ENCODE measurements around the gene EVI5L. TPM values are rescaled to one million over a fixed set of nuclear protein-coding genes. Genes with fewer than 3 reads are reported as not detected.

Gene EVI5L
- polyA plus RNA-seq, 1 donor from 2014 or later: 50.6 TPM

- Histone ChIP-seq H3K9me2 (ENCODE audit: insufficient read depth, low read length) (no peaks in the 10 kb centered on the region), H3K79me2 (replicated peaks; ENCODE audit: insufficient read depth, low read length) (peaks cover 2% of the 10 kb centered on the region), H3K27ac (ENCODE audit: low read length) (no peak overlapping the region), H3K4me2 (ENCODE audit: low read length) (no peak overlapping the region), H4K20me1 (ENCODE audit: insufficient read depth) (no peaks in the 10 kb centered on the region), H2AFZ (ENCODE audit: low read depth, low read length) (no peak overlapping the region), H3K36me3 (ENCODE audit: insufficient read depth, low read length) (no peaks in the 10 kb centered on the region), H3K9me3 (ENCODE audit: low read length) (no peaks in the 10 kb centered on the region), H3K27me3 (ENCODE audit: insufficient read depth, low read depth, low read length) (no peaks in the 10 kb centered on the region), H3K9ac (ENCODE audit: low read length) (no peak overlapping the region), H3F3A (ENCODE audit: insufficient read depth, low read length, poor library complexity, severe bottlenecking) (no peaks in the 10 kb centered on the region), H3K4me3 (ENCODE audit: low read length) (no peak overlapping the region)
- TF ChIP-seq REST (IDR thresholded peaks at IDR 0.05; ENCODE audit: borderline replicate concordance) (no peak), TAF1 (IDR thresholded peaks at IDR 0.05; ENCODE audit: low read depth) (no peak), EP300 (conservative IDR thresholded peaks at IDR 0.05; ENCODE audit: poor library complexity, severe bottlenecking) (no peak), MXI1 (conservative IDR thresholded peaks at IDR 0.05; ENCODE audit: poor library complexity, severe bottlenecking) (no peak), SMC3 (conservative IDR thresholded peaks at IDR 0.05; ENCODE audit: poor library complexity) (no peak), RAD21 (conservative IDR thresholded peaks at IDR 0.05) (no peak), EZH2 (IDR thresholded peaks at IDR 0.05; ENCODE audit: borderline replicate concordance, insufficient read depth, low read length, poor library complexity, severe bottlenecking) (no peak), CTCF (IDR thresholded peaks at IDR 0.05; ENCODE audit: poor library complexity, severe bottlenecking) (no peak), POLR2AphosphoS5 (IDR thresholded peaks at IDR 0.05) (no peak)
These were observed 14.9 kb downstream of the EVI5L start for GRCh38 chr19:7844951-7845350.

- no peaks in the 10 kb centered on the region for H4K20me1 ChIP-seq (ENCODE audit: insufficient read depth)
- H3K4me2 ChIP-seq (ENCODE audit: low read length): no peak overlapping the region
- no peaks in the 10 kb centered on the region for H3F3A ChIP-seq (ENCODE audit: insufficient read depth, low read length, poor library complexity, severe bottlenecking)
- H3K27ac ChIP-seq (ENCODE audit: low read length): no peak overlapping the region
- H3K9me3 ChIP-seq (ENCODE audit: low read length): no peaks in the 10 kb centered on the region
- TF ChIP-seq REST (IDR thresholded peaks at IDR 0.05; ENCODE audit: borderline replicate concordance): no peak
- TF ChIP-seq EP300 (conservative IDR thresholded peaks at IDR 0.05; ENCODE audit: poor library complexity, severe bottlenecking): no peak
- TF ChIP-seq RAD21 (conservative IDR thresholded peaks at IDR 0.05): no peak
- TF ChIP-seq SMC3 (conservative IDR thresholded peaks at IDR 0.05; ENCODE audit: poor library complexity): no peak
- TF ChIP-seq EZH2 (IDR thresholded peaks at IDR 0.05; ENCODE audit: borderline replicate concordance, insufficient read depth, low read length, poor library complexity, severe bottlenecking): no peak
- no peak for TF ChIP-seq CTCF (IDR thresholded peaks at IDR 0.05; ENCODE audit: poor library complexity, severe bottlenecking)
- H2AFZ ChIP-seq (ENCODE audit: low read depth, low read length): no peak overlapping the region
- H3K9ac ChIP-seq (ENCODE audit: low read length): no peak overlapping the region
- no peaks in the 10 kb centered on the region for H3K36me3 ChIP-seq (ENCODE audit: insufficient read depth, low read length)
- H3K9me2 ChIP-seq (ENCODE audit: insufficient read depth, low read length): no peaks in the 10 kb centered on the region
- peaks cover 2% of the 10 kb centered on the region for H3K79me2 ChIP-seq (replicated peaks; ENCODE audit: insufficient read depth, low read length)
- no peak overlapping the region for H3K4me3 ChIP-seq (ENCODE audit: low read length)
- H3K27me3 ChIP-seq (ENCODE audit: insufficient read depth, low read depth, low read length): no peaks in the 10 kb centered on the region
These were observed 15.6 kb downstream of the EVI5L start for GRCh38 chr19:7845390-7846154.
